Measurements from ENCODE around the gene HEXD.
A peak's percentile ranks its signal among the peaks of the same experiment; 100 is the strongest.

HEXD gene

DNA sequence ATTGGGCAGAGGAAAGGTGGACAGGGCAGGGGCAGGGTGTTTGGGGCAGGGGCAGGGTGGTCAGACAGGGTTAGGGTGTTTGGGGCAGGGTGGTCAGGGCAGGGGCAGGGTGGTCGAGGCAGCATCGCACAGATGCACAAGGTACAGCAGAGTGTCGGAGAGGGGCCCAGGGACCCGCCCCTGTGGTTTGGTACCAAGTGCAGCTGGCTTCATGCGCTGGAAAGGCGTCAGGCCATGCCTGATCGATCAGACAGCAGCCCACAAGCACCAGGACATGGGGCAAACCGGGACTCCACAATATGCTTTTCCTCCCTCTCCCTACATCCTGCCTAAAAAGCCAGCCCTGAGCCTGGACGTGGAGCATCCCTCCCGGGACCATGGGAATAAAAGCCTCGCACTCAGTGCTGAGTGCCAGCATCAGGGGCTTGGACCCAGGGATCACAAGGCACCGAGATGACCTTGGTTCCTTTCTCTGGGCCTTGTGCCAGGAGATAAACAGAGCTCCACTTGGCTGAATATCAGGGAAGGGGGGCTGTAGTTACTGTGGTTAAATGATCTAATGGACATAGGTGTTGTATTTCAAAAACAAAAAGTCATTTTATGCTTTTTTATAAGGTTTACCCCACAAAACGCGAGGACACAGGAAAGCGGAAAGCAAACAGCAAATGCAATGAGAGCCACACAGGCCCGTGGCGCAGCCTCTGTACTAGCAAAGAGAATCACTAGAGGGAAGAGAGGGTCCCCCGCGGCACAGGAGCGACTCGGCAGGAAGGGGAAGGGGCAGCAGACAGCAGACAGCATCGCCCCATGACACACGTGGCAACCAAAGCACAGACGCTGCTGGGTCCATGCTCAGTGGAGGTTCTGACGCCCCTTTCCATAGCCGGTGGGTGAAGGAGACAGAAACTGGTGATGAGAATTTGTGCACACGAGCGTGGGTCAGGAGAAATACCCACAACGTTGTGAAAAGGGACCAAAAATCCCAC, 5.3 kb upstream of the HEXD start:
- no peak for TF ChIP-seq ZNF274 (IDR thresholded peaks at IDR 0.05; ENCODE audit: low read depth, low read length)
- no peak overlapping the region for H3K4me3 ChIP-seq (ENCODE audit: low read length)

- H3K4me3 ChIP-seq (ENCODE audit: low read length), result no peak overlapping the region
- TF ChIP-seq ZNF274 (IDR thresholded peaks at IDR 0.05; ENCODE audit: low read depth, low read length), result no peak
These were observed 3.4 kb upstream of the HEXD start for GRCh38 chr17:82414548-82415281.

GRCh38 chr17:82415336-82415735, 2.8 kb upstream of the HEXD start:
- TF ChIP-seq ZNF274 (IDR thresholded peaks at IDR 0.05; ENCODE audit: low read depth, low read length), result no peak

GRCh38 chr17:82415786-82416185, 2.4 kb upstream of the HEXD start:
- no peak for TF ChIP-seq ZNF274 (IDR thresholded peaks at IDR 0.05; ENCODE audit: low read depth, low read length)
- H3K4me3 ChIP-seq (ENCODE audit: low read length), result no peak overlapping the region

More at GRCh38 chr17:82415336-82415735, 2.8 kb upstream of the HEXD start:
- H3K4me3 ChIP-seq (ENCODE audit: low read length), result no peak overlapping the region

- H3K4me3 ChIP-seq (ENCODE audit: low read length), result no peak overlapping the region
- no peak for TF ChIP-seq ZNF274 (IDR thresholded peaks at IDR 0.05; ENCODE audit: low read depth, low read length)
These were observed 1.9 kb upstream of the HEXD start for GRCh38 chr17:82416264-82416663.

GRCh38 chr17:82416771-82417170, 1.4 kb upstream of the HEXD start:
- no peak overlapping the region for H3K4me3 ChIP-seq (ENCODE audit: low read length)
- no peak for TF ChIP-seq ZNF274 (IDR thresholded peaks at IDR 0.05; ENCODE audit: low read depth, low read length)

DNA sequence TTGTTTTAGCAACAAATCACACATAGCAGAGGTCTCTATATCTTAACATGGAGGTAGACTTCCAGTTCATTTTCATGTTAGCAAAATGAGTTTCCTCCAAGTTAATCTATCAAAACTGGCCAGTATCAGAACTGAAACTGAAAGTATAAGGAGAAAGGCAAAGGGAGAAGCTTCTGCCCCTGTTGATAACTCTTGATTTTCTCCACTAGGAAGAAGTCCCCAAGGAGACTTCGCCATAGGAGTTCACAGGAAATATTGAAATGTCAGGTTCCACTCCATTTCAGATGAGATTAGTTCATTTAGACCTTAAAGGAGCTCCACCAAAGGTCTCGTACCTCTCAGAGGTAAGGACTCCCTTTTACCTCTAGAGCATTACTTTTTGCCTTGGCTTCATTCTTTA, 1.4 kb downstream of the HEXD start:
- peak overlapping the region; percentile 49; the same call in 1 of the 2 replicates for H3K4me3 ChIP-seq (ENCODE audit: low read length)
- TF ChIP-seq ZNF274 (IDR thresholded peaks at IDR 0.05; ENCODE audit: low read depth, low read length), result no peak

DNA sequence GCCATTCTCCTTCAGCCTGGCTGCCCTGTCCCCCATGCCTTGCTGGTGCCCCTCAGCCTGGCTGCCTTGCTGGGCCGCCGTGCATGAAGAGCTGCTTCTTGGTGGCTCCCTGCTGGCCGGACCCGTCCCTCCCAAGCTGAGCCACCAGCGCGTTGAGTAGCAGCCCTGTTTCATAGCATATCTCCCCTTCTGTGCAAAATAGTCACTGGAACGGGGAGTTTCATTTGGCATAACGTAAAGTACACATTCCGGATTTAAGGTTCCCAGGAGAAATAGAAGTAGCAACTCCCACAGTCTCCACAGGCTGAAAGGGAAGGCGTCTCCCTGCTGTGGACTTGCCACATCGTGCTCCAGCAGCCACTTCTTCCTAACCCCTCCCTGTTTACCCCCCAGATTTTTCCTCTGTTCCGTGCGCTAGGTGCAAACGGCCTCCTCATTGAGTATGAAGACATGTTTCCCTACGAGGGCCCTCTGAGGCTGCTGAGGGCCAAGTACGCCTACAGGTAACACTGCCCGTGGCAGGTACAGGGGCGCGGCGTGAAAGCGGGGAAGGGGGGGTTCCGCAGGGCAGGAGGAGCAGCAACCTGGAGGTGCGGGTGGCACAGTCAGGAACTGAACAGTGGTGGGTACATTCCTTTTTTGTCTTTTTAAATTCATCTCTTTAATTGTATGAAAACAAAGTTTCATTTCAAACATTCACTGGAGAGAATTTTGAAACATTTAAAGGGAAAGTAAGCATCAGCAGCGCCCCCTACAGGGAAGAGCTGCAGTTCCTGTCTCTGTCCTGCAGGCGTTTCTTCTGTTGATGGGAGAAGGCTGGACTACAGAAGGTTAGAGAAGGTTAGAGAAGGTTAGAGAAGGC, 6.1 kb downstream of the HEXD start:
- no peak for TF ChIP-seq ZNF274 (IDR thresholded peaks at IDR 0.05; ENCODE audit: low read depth, low read length)
- no peak overlapping the region for H3K4me3 ChIP-seq (ENCODE audit: low read length)

DNA sequence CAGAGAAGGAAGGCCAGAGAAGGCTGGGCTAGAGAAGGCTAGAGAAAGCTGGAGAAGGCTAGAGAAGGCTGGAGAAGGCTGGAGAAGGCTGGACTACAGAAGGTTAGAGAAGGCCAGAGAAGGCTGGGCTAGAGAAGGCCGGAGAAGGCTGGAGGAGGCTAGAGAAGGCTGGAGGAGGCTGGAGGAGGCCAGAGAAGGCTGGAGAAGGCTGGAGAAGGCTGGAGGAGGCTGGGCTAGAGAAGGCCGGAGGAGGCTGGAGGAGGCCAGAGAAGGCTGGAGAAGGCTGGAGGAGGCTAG, 6.7 kb downstream of the HEXD start:
- no peak overlapping the region for H3K4me3 ChIP-seq (ENCODE audit: low read length)
- no peak for TF ChIP-seq ZNF274 (IDR thresholded peaks at IDR 0.05; ENCODE audit: low read depth, low read length)

DNA sequence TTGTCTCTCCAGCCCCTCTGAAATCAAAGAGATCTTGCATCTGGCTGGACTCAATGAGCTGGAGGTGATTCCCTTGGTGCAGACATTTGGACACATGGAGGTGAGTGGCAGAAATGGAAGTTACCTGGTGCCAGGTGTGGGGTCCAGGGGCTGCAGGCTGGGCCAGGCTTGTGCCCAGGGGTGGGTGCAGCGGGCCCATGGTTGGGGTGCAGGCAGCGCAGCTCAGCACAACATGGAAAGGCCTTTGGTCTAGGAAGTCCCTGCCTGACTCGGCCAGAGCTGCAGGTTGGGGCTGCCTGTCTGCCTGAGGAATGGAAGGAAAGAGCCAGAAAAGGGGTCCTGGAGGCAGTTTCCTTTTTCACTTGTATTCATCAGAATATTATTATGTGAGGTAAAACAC, 10.4 kb downstream of the HEXD start:
- H3K4me3 ChIP-seq (ENCODE audit: low read length), result no peak overlapping the region
- TF ChIP-seq ZNF274 (IDR thresholded peaks at IDR 0.05; ENCODE audit: low read depth, low read length), result no peak

DNA sequence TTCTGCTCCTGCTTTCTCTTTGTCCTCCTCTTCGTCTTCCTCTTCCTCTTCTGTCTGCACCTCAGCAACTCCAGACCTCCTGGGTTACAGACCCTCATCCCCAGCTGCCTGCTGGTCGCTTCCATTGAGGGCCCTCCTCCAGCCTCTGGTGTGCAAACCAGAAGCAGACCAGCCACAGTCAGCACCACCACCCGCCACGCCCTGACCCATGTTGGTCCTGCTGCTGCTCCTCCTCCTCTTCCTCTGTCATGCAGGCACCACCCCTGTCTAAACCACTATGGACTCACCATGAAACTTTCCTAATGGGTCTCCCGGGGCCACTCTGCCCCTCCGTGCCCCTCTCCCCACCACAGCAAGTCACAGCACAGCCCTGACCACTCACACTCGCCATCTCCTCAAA, 11.7 kb downstream of the HEXD start:
- TF ChIP-seq ZNF274 (IDR thresholded peaks at IDR 0.05; ENCODE audit: low read depth, low read length), result no peak
- no peak overlapping the region for H3K4me3 ChIP-seq (ENCODE audit: low read length)

DNA sequence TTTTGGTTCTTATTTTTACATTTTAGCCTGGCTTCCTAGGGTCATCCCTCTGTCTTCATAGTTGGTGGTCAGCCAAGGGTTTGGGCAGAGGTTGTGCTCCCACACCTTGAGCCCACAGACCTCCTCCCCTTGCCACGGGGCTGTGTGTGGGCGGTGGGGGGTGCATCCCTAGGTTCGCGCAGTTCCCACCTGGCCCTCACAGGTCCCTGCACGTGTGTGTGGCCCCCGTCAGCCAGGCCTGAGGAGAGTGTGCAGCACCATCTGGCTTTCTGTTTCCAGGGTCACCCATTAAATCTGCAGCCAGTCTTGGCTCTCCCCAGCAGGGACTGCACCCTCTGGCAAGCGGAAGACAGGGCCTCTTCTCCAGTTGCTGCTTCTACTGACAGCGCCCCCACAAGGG, 13.9 kb downstream of the HEXD start:
- no peak overlapping the region for H3K4me3 ChIP-seq (ENCODE audit: low read length)
- no peak for TF ChIP-seq ZNF274 (IDR thresholded peaks at IDR 0.05; ENCODE audit: low read depth, low read length)

GRCh38 chr17:82433560-82434215, 15.5 kb downstream of the HEXD start:
- TF ChIP-seq ZNF274 (IDR thresholded peaks at IDR 0.05; ENCODE audit: low read depth, low read length), result no peak
- no peak overlapping the region for H3K4me3 ChIP-seq (ENCODE audit: low read length)

DNA sequence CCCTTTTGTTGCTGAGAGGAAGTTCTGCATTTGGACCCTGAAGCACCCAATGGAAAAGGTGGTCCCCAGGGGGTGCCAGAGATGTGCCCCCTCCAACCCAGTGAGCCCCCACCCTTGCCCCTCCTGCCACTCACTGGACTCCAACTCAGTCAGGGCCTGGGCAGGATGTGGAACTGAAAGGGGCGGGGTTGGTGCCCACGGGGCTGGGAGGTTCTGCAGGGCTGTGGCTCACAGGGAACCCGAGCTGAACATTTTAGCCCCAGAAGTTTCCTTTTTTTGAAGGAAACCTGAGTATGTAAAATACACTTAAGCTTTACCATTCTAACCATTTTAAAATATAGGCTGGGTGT, 16.0 kb downstream of the HEXD start:
- H3K4me3 ChIP-seq (ENCODE audit: low read length), result no peak overlapping the region
- no peak for TF ChIP-seq ZNF274 (IDR thresholded peaks at IDR 0.05; ENCODE audit: low read depth, low read length)
